Measurements from ENCODE around the gene CACNG3.

The CACNG3 gene

GRCh38 chr16:24381470-24382118 is 125.5 kb downstream of the CACNG3 start:
- in situ Hi-C loops (cut with MboI; ENCODE audit: low sequenced_read_pairs) = no loop called here

GRCh38 chr16:24382762-24383407 is 126.8 kb downstream of the CACNG3 start:
- in situ Hi-C loops (cut with MboI; ENCODE audit: low sequenced_read_pairs) = no loop called here

GRCh38 chr16:24394341-24394740 is 138.2 kb downstream of the CACNG3 start:
- in situ Hi-C loops (cut with MboI; ENCODE audit: low sequenced_read_pairs) = no loop called here

- in situ Hi-C loops (cut with MboI; ENCODE audit: low sequenced_read_pairs) = no loop called here
Measured at GRCh38 chr16:24396350-24397271, 140.5 kb downstream of the CACNG3 start.

GRCh38 chr16:24409045-24409444 is 152.9 kb downstream of the CACNG3 start:
- in situ Hi-C loops (cut with MboI; ENCODE audit: low sequenced_read_pairs) = no loop called here

Measured in HL-60/S4 treated with phorbol 12-myristate 13-acetate at 8.2 ng/mL for 4 days and 3 days (cell line).